ENCODE measurements around the gene ITGB4. TPM values are rescaled to one million over a fixed set of nuclear protein-coding genes. Genes with fewer than 3 reads are reported as not detected.

ITGB4 gene
- total and polyA plus RNA-seq, 4 donors, result 11.1 to 47.8 (median 14.8) TPM

GRCh38 chr17:75752405-75752709 is 31.1 kb downstream of the ITGB4 start:
- no peaks in the 10 kb centered on the region for H3K9me3 ChIP-seq (ENCODE audit: control insufficient read depth in 4 of 4, insufficient read depth in 3 of 4, low read length in 3 of 4)
- no peak for ATAC-seq (ENCODE audit: insufficient read depth, low FRiP score)
- no peak for DNase-seq
- H3K9ac ChIP-seq (ENCODE audit: insufficient read depth in 1 of 2, low read length in 2 of 2), result no peak overlapping the region
- H3K36me3 ChIP-seq (ENCODE audit: control insufficient read depth in 4 of 4, insufficient read depth in 4 of 4, low read length in 4 of 4), result peaks cover 0 to 10% (median 0%) of the 10 kb centered on the region in 4 donors
- 92 to 96% methylated on average over 10 of the region's 10 CpGs for WGBS, 2 donors
- peaks cover 0 to 17% (median 2%) of the 10 kb centered on the region in 5 donors for H3K4me1 ChIP-seq (ENCODE audit: control insufficient read depth in 5 of 5, insufficient read depth in 5 of 5, low read length in 5 of 5)
- H3K27ac ChIP-seq (ENCODE audit: low read depth in 1 of 2, low read length in 1 of 2), result no peak overlapping the region
- no peaks in the 10 kb centered on the region for H3K27me3 ChIP-seq (ENCODE audit: control insufficient read depth in 3 of 3, insufficient read depth in 3 of 3, low read length in 2 of 3)
- H3K4me3 ChIP-seq, result no peak overlapping the region
- no peak for TF ChIP-seq CTCF (IDR thresholded peaks at IDR 0.05; ENCODE audit: control extremely low read depth, extremely low read depth)

- ATAC-seq (ENCODE audit: insufficient read depth, low FRiP score) (no peak), DNase-seq (no peak)
- Histone ChIP-seq H3K9ac (ENCODE audit: insufficient read depth in 1 of 2, low read length in 2 of 2) (no peak overlapping the region), H3K36me3 (ENCODE audit: control insufficient read depth in 4 of 4, insufficient read depth in 4 of 4, low read length in 4 of 4) (peaks cover 0 to 16% (median 0%) of the 10 kb centered on the region in 4 donors), H3K27me3 (ENCODE audit: control insufficient read depth in 3 of 3, insufficient read depth in 3 of 3, low read length in 2 of 3) (no peaks in the 10 kb centered on the region), H3K4me3 (no peak overlapping the region), H3K4me1 (ENCODE audit: control insufficient read depth in 5 of 5, insufficient read depth in 5 of 5, low read length in 5 of 5) (peaks cover 0 to 17% (median 2%) of the 10 kb centered on the region in 5 donors), H3K27ac (ENCODE audit: low read depth in 1 of 2, low read length in 1 of 2) (no peak overlapping the region), H3K9me3 (ENCODE audit: control insufficient read depth in 4 of 4, insufficient read depth in 3 of 4, low read length in 3 of 4) (no peaks in the 10 kb centered on the region)
- no peak for TF ChIP-seq CTCF (IDR thresholded peaks at IDR 0.05; ENCODE audit: control extremely low read depth, extremely low read depth)
- 70 to 73% methylated on average over 19 of the region's 19 CpGs for WGBS, 2 donors
These were observed 31.7 kb downstream of the ITGB4 start for GRCh38 chr17:75752802-75753513.

- no peaks in the 10 kb centered on the region for H3K9me3 ChIP-seq (ENCODE audit: control insufficient read depth in 4 of 4, insufficient read depth in 3 of 4, low read length in 3 of 4)
- no peaks in the 10 kb centered on the region for H3K27me3 ChIP-seq (ENCODE audit: control insufficient read depth in 3 of 3, insufficient read depth in 3 of 3, low read length in 2 of 3)
- H3K27ac ChIP-seq (ENCODE audit: low read depth in 1 of 2, low read length in 1 of 2), result no peak overlapping the region
- 10 to 21% methylated on average over 52 to 76 of the region's 76 CpGs for WGBS, 2 donors
- ATAC-seq (ENCODE audit: insufficient read depth, low FRiP score) (peak; percentile 67), DNase-seq (peak; percentile 73 to 83 (median 80))
- H3K4me3 ChIP-seq, result peak overlapping the region; percentile 8
- TF ChIP-seq CTCF (IDR thresholded peaks at IDR 0.05; ENCODE audit: control extremely low read depth, extremely low read depth), result peak; percentile 80
- H3K4me1 ChIP-seq (ENCODE audit: control insufficient read depth in 5 of 5, insufficient read depth in 5 of 5, low read length in 5 of 5), result peaks cover 0 to 17% (median 2%) of the 10 kb centered on the region in 5 donors
- peaks cover 0 to 22% (median 0%) of the 10 kb centered on the region in 4 donors for H3K36me3 ChIP-seq (ENCODE audit: control insufficient read depth in 4 of 4, insufficient read depth in 4 of 4, low read length in 4 of 4)
- no peak overlapping the region for H3K9ac ChIP-seq (ENCODE audit: insufficient read depth in 1 of 2, low read length in 2 of 2)
These were observed 32.5 kb downstream of the ITGB4 start for GRCh38 chr17:75753514-75754377.
